ENCODE data around the gene CAND2. TPM values are rescaled to one million over a fixed set of nuclear protein-coding genes. Genes with fewer than 3 reads are reported as not detected.

CAND2 gene
- total RNA-seq, 6 experiments from 2014 or later = 4.5 to 10.5 (median 8.3) TPM

DNA sequence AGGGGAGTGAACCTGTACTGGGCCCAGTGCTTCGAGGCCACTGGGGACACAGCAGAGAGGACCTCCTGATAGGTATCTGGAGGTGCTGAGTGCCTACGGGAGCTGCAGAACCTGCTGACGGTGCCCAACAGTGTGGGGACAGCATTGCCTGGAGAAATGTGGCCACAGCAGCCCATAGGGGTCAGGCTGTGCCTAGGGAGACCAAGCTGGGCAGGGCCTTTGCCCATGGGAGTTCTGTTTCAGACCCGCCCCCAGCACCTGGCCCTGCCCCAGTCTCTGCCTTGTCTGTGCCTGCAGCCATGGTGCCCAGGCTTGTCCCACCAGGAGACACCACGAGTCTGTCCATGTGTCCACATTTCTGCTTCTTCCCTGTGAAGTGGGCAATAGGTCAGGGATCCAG lies 60.1 kb downstream of the CAND2 start:
- H3K9me3 Mint-ChIP-seq = no peaks in the 10 kb centered on the region
- TF ChIP-seq, protein P1, sequence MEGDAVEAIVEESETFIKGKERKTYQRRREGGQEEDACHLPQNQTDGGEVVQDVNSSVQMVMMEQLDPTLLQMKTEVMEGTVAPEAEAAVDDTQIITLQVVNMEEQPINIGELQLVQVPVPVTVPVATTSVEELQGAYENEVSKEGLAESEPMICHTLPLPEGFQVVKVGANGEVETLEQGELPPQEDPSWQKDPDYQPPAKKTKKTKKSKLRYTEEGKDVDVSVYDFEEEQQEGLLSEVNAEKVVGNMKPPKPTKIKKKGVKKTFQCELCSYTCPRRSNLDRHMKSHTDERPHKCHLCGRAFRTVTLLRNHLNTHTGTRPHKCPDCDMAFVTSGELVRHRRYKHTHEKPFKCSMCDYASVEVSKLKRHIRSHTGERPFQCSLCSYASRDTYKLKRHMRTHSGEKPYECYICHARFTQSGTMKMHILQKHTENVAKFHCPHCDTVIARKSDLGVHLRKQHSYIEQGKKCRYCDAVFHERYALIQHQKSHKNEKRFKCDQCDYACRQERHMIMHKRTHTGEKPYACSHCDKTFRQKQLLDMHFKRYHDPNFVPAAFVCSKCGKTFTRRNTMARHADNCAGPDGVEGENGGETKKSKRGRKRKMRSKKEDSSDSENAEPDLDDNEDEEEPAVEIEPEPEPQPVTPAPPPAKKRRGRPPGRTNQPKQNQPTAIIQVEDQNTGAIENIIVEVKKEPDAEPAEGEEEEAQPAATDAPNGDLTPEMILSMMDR (IDR thresholded peaks at IDR 0.05) = no peak
- no peak overlapping the region for H3K27ac Mint-ChIP-seq
- DNase-seq = no peak
- no peaks in the 10 kb centered on the region for H3K4me1 Mint-ChIP-seq (ENCODE audit: low read depth)
- H3K36me3 Mint-ChIP-seq (ENCODE audit: low read depth) = no peaks in the 10 kb centered on the region
- peaks cover 50% of the 10 kb centered on the region for H3K27me3 Mint-ChIP-seq (ENCODE audit: insufficient read depth)
- no peak overlapping the region for H3K4me3 Mint-ChIP-seq

DNA sequence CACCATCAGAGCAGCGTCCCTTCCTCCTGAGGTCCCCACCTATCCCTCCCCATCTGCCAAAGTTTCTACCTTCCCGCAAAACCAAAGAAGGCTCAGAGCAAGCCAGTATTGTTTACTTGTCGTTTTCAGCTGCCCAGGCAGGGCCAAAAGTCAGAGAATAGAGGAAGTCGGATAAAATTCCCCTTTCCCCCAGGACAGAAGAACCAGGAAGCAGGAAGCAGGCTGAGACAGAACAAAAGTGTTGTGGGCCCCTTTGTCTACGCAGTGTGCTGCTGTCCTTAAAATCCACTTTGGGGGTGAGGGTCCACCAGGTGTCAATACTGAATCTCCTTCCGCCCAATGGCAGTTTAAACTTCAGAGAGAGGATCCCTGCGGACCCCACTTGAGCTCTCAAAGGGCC lies 63.4 kb downstream of the CAND2 start:
- no peaks in the 10 kb centered on the region for H3K36me3 Mint-ChIP-seq (ENCODE audit: low read depth)
- H3K27me3 Mint-ChIP-seq (ENCODE audit: insufficient read depth) = peaks cover 53% of the 10 kb centered on the region
- no peak overlapping the region for H3K27ac Mint-ChIP-seq
- H3K4me1 Mint-ChIP-seq (ENCODE audit: low read depth) = no peaks in the 10 kb centered on the region
- peaks cover under 1% of the 10 kb centered on the region for H3K9me3 Mint-ChIP-seq
- no peak for DNase-seq
- no peak overlapping the region for H3K4me3 Mint-ChIP-seq
- TF ChIP-seq, protein P1 (IDR thresholded peaks at IDR 0.05) = no peak

- no peak overlapping the region for H3K27ac Mint-ChIP-seq
- TF ChIP-seq, protein P1 (IDR thresholded peaks at IDR 0.05) = no peak
- H3K27me3 Mint-ChIP-seq (ENCODE audit: insufficient read depth) = peaks cover 60% of the 10 kb centered on the region
Measured at GRCh38 chr3:12861611-12862010, 65.1 kb downstream of the CAND2 start.

DNA sequence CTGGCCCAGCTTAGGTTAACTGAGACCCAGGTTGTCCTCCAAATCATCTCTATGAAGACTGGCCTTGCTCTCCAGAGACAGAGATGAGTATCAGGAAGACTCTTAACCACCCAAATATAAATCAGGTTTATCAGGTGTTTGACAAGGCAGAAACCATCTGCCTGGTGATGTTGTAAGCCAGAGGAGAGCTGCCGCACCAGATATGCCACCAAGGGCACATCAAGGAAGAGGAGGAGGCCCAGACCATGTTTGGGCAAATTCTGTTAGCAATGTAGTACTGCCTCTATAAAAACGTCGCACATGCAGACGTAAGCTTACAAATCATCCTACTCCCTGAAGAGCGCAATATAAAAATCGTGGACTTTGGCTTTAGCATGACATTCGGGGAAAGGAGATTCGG lies 65.9 kb downstream of the CAND2 start:
- TF ChIP-seq, protein P1 (IDR thresholded peaks at IDR 0.05) = no peak
- Mint-ChIP-seq H3K36me3 (ENCODE audit: low read depth) (no peaks in the 10 kb centered on the region), H3K4me3 (no peak overlapping the region), H3K9me3 (peaks cover 15% of the 10 kb centered on the region), H3K27me3 (ENCODE audit: insufficient read depth) (peaks cover 54% of the 10 kb centered on the region), H3K27ac (no peak overlapping the region), H3K4me1 (ENCODE audit: low read depth) (no peaks in the 10 kb centered on the region)
- no peak for DNase-seq

More at GRCh38 chr3:12861611-12862010, 65.1 kb downstream of the CAND2 start:
- Mint-ChIP-seq H3K9me3 (peaks cover 15% of the 10 kb centered on the region), H3K4me3 (no peak overlapping the region), H3K36me3 (ENCODE audit: low read depth) (no peaks in the 10 kb centered on the region), H3K4me1 (ENCODE audit: low read depth) (no peaks in the 10 kb centered on the region)
- DNase-seq = no peak

DNA sequence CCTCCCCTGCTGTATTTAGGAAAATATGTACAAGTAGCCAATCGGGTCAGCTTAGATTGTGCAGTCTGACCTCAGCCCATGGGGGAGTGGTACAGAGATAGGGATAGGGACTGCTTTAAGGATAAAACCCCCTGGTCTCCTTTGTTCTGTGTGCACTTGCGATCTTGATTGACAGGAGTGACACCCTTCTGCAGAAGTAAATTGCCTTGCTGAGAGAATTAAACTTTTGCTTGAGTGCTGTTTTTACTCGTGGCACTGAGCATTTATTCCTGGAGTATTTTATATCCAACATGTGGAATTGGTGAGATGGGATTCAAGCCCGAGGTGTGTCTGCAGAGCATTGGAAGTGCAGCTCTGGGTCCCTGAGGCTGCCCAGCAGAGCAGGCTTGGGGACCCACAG lies 68.8 kb downstream of the CAND2 start:
- no peak overlapping the region for H3K27ac Mint-ChIP-seq
- H3K4me1 Mint-ChIP-seq (ENCODE audit: low read depth) = peaks cover 8% of the 10 kb centered on the region
- no peak overlapping the region for H3K4me3 Mint-ChIP-seq
- no peaks in the 10 kb centered on the region for H3K36me3 Mint-ChIP-seq (ENCODE audit: low read depth)
- TF ChIP-seq, protein P1 (IDR thresholded peaks at IDR 0.05) = no peak
- peaks cover 15% of the 10 kb centered on the region for H3K9me3 Mint-ChIP-seq
- no peak for DNase-seq
- peaks cover 42% of the 10 kb centered on the region for H3K27me3 Mint-ChIP-seq (ENCODE audit: insufficient read depth)

- Mint-ChIP-seq H3K9me3 (peaks cover 15% of the 10 kb centered on the region), H3K27me3 (ENCODE audit: insufficient read depth) (peaks cover 42% of the 10 kb centered on the region), H3K27ac (no peak overlapping the region), H3K4me3 (no peak overlapping the region), H3K4me1 (ENCODE audit: low read depth) (peaks cover 14% of the 10 kb centered on the region), H3K36me3 (ENCODE audit: low read depth) (no peaks in the 10 kb centered on the region)
- TF ChIP-seq, protein P1 (IDR thresholded peaks at IDR 0.05) = no peak
- no peak for DNase-seq
Measured at GRCh38 chr3:12866836-12867235, 70.4 kb downstream of the CAND2 start.

All from HFFc6 (cell line).